Neuronal stem cell (in vitro differentiated cells): Measurements from ENCODE around the gene BTBD9.

ENCODE experiments used
- DNase-seq: peaks from one replicate; pipeline ENCODE4 v3.0.0-alpha.2; 2013; ENCODE audit warnings: low spot score
- H2AFZ ChIP-seq: one replicate; pipeline ENCODE4 v1.6.1; 2013; ENCODE audit warnings: mild to moderate bottlenecking, low read length, inconsistent platforms
- H2AK5ac ChIP-seq: 2 replicates; pipeline ENCODE4 v1.6.1; 2013; ENCODE audit warnings: low read depth, mild to moderate bottlenecking, inconsistent platforms, low read length, moderate library complexity, mixed read lengths
- H2BK120ac ChIP-seq: 2 replicates; pipeline ENCODE4 v1.6.1; 2013; ENCODE audit warnings: low read depth, mild to moderate bottlenecking, inconsistent platforms, low read length, moderate library complexity, mixed read lengths
- H2BK12ac ChIP-seq: one replicate; pipeline ENCODE4 v1.6.1; 2013; ENCODE audit warnings: low read length, inconsistent platforms
- H2BK15ac ChIP-seq: 2 replicates; pipeline ENCODE4 v1.6.1; 2013; ENCODE audit warnings: mild to moderate bottlenecking, low read length, inconsistent platforms, mixed read lengths
- H2BK5ac ChIP-seq: one replicate; pipeline ENCODE4 v1.6.1; 2013; ENCODE audit warnings: inconsistent platforms, mild to moderate bottlenecking, low read length, moderate library complexity
- H3K14ac ChIP-seq: one replicate; pipeline ENCODE4 v1.6.1; 2013; ENCODE audit warnings: low read length, inconsistent platforms
- H3K18ac ChIP-seq: 2 replicates; pipeline ENCODE4 v1.6.1; 2013; ENCODE audit warnings: low read length, inconsistent platforms
- H3K23ac ChIP-seq: 2 replicates; pipeline ENCODE4 v1.6.1; 2013; ENCODE audit warnings: low read depth, mild to moderate bottlenecking, mixed read lengths, low read length, inconsistent platforms; ENCODE audit not compliant: poor library complexity
- H3K27ac ChIP-seq: replicated peaks from 3 replicates; pipeline ENCODE4 v1.5.1; 2013; ENCODE audit warnings: low read length, inconsistent platforms
- H3K27me3 ChIP-seq, 3 experiments: 2 replicates each; pipeline ENCODE4 v1.6.1; 2013; ENCODE audit warnings: low read length in 3 of 3, mild to moderate bottlenecking in 2 of 3, inconsistent platforms in 1 of 3, low read depth in 1 of 3, mixed read lengths in 1 of 3, moderate library complexity in 1 of 3; ENCODE audit not compliant: control insufficient read depth in 3 of 3, insufficient read depth in 3 of 3
- H3K36me3 ChIP-seq, 2 donors: replicated peaks in 1 of 2; 2 replicates each; pipeline ENCODE4 v1.6.1; 2013; ENCODE audit warnings: low read length in 2 of 2; ENCODE audit not compliant: control insufficient read depth in 2 of 2, insufficient read depth in 2 of 2
- H3K4ac ChIP-seq: 2 replicates; pipeline ENCODE4 v1.6.1; 2013; ENCODE audit warnings: inconsistent platforms, mild to moderate bottlenecking, low read length, moderate library complexity
- H3K4me1 ChIP-seq, 2 donors: 1 replicate in 1 of 2; 2 replicates in 1 of 2; pipeline ENCODE4 v1.6.1; 2013; ENCODE audit warnings: low read length in 2 of 2, low read depth in 1 of 2; ENCODE audit not compliant: control insufficient read depth in 2 of 2, insufficient read depth in 1 of 2
- H3K4me2 ChIP-seq: one replicate; pipeline ENCODE4 v1.6.1; 2013; ENCODE audit warnings: mild to moderate bottlenecking, low read length, inconsistent platforms; ENCODE audit not compliant: insufficient read depth, poor library complexity, severe bottlenecking
- H3K4me3 ChIP-seq, 2 donors: 2 replicates each; pipeline ENCODE4 v1.5.1; 2013; ENCODE audit warnings: low read length in 2 of 2, mild to moderate bottlenecking in 2 of 2, inconsistent platforms in 1 of 2, moderate library complexity in 1 of 2
- H3K79me1 ChIP-seq: one replicate; pipeline ENCODE4 v1.6.1; 2013; ENCODE audit warnings: low read depth, mild to moderate bottlenecking, inconsistent platforms, low read length, moderate library complexity
- H3K9ac ChIP-seq: one replicate; pipeline ENCODE4 v1.6.1; 2013; ENCODE audit warnings: mild to moderate bottlenecking, low read depth, low read length, inconsistent platforms; ENCODE audit not compliant: poor library complexity
- H3K9me3 ChIP-seq, 2 donors: replicated peaks in 1 of 2; 2 replicates each; pipeline versions ENCODE3 to v1.6.1; 2013; ENCODE audit warnings: low read length in 2 of 2, mild to moderate bottlenecking in 2 of 2, inconsistent platforms in 1 of 2, low read depth in 1 of 2, mixed read lengths in 1 of 2, moderate library complexity in 1 of 2; ENCODE audit not compliant: control insufficient read depth in 2 of 2, insufficient read depth in 1 of 2
- H4K8ac ChIP-seq: one replicate; pipeline ENCODE4 v1.6.1; 2013; ENCODE audit warnings: low read depth, mild to moderate bottlenecking, inconsistent platforms, low read length, moderate library complexity
- H4K91ac ChIP-seq: one replicate; pipeline ENCODE4 v1.6.1; 2013; ENCODE audit warnings: low read length, low read depth, mild to moderate bottlenecking, inconsistent platforms; ENCODE audit not compliant: poor library complexity
- WGBS, 2 donors: extraction: QIAGEN DNeasy Blood & Tissue Kit; methylation state at CpG; one replicate each; pipeline ENCODE4 v1.1.7; 2013; ENCODE audit warnings: missing lambda C conversion rate in 2 of 2, mixed read lengths in 1 of 2; ENCODE audit not compliant: insufficient read length in 2 of 2, insufficient replicate concordance in 1 of 2; ENCODE audit errors: extremely low coverage in 2 of 2; 5-methylcytosine and 5-hydroxymethylcytosine counted together

Gene BTBD9

DNA sequence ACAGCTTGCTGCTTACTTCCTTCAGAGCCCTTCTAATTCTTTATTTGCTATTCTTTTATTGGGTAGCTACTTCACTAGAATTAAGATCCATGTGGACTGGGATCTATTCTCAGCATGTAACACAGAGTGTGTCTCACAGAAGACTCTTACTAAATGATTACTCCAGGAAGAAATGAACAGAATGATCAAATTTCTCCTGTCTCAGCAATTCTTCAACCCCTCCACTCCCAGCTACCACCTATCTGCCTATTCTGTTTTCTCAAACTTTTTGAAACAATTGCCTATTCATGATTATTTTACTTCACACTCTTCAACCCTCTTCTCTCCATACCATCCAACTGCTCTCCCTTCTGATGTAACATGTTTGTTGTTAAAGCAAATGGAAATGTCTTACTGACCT is 132.6 kb downstream of the BTBD9 start:
- DNase-seq = no peak
- no peaks in the 10 kb centered on the region for H3K36me3 ChIP-seq
- H2BK5ac ChIP-seq = no peak overlapping the region
- H4K91ac ChIP-seq = no peak overlapping the region
- H3K9me3 ChIP-seq = no peaks in the 10 kb centered on the region
- no peak overlapping the region for H3K18ac ChIP-seq
- no peak overlapping the region for H4K8ac ChIP-seq
- no peaks in the 10 kb centered on the region for H3K27me3 ChIP-seq
- H3K27ac ChIP-seq = no peak overlapping the region
- no peak overlapping the region for H3K4ac ChIP-seq
- no peak overlapping the region for H2BK12ac ChIP-seq
- H3K4me2 ChIP-seq = no peak overlapping the region
- H3K4me1 ChIP-seq = peaks cover 8 to 10% of the 10 kb centered on the region in 2 donors
- no peak overlapping the region for H2BK120ac ChIP-seq
- no peak overlapping the region for H2BK15ac ChIP-seq
- H2AFZ ChIP-seq = no peak overlapping the region
- H3K79me1 ChIP-seq = no peaks in the 10 kb centered on the region
- H3K4me3 ChIP-seq = no peak overlapping the region
- no peak overlapping the region for H3K9ac ChIP-seq
- no peak overlapping the region for H2AK5ac ChIP-seq
- H3K14ac ChIP-seq = no peak overlapping the region
- no peak overlapping the region for H3K23ac ChIP-seq

DNA sequence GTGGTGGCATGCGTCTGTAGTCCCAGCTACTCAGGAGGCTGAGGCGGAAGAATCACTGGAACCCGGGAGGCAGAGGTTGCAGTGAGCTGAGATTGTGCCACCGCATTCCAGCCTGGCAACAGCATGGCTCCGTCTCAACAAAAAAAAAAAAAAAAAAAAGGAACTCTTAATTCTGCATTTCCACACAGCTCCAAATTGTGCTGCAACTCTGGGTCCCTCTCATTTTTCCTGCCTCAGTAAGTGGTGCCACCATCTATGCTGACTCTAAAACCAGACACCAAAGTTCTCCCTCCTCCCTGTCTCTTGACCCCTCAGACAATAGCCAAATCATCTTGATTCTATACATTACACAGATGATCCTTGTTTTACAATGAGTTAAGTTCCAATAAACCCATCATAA is 133.9 kb downstream of the BTBD9 start:
- Histone ChIP-seq H3K9ac (no peak overlapping the region), H3K36me3 (no peaks in the 10 kb centered on the region), H2BK120ac (no peak overlapping the region), H3K18ac (no peak overlapping the region), H4K8ac (no peak overlapping the region), H2AK5ac (no peak overlapping the region), H3K4me2 (no peak overlapping the region), H2BK15ac (no peak overlapping the region), H3K4ac (no peak overlapping the region), H4K91ac (no peak overlapping the region), H2BK12ac (no peak overlapping the region), H3K23ac (no peak overlapping the region), H3K14ac (no peak overlapping the region), H3K9me3 (no peaks in the 10 kb centered on the region), H2BK5ac (no peak overlapping the region), H3K4me1 (peaks cover 8 to 10% of the 10 kb centered on the region in 2 donors), H3K4me3 (no peak overlapping the region), H3K79me1 (no peaks in the 10 kb centered on the region), H2AFZ (no peak overlapping the region), H3K27me3 (no peaks in the 10 kb centered on the region), H3K27ac (no peak overlapping the region)
- no peak for DNase-seq
- WGBS, 2 donors = no CpG with 5 or more reads among the region's 5 CpGs

DNA sequence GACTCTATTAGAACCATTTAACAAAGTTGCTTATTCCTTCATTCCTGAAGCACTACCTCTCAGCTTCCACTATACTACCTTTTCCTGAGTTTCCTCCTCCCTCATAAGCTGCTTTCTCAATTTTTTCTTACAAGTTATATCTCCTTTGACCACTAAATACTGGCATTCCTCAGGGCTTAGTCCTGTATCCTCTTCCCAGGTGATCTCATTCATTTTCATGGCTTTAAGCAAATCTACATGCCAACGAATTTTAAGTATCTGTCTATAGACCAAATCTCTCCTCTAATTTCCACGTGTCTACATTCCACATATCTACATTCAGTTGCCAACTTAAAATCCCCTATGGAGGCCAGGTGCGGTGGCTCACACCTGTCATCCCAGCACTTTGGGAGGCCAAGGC is 134.7 kb downstream of the BTBD9 start:
- Histone ChIP-seq H3K79me1 (no peaks in the 10 kb centered on the region), H3K4me1 (peaks cover 8 to 10% of the 10 kb centered on the region in 2 donors), H4K8ac (no peak overlapping the region), H2BK5ac (no peak overlapping the region), H3K23ac (no peak overlapping the region), H3K9ac (no peak overlapping the region), H3K14ac (no peak overlapping the region), H3K27me3 (no peaks in the 10 kb centered on the region), H3K4ac (no peak overlapping the region), H2AFZ (no peak overlapping the region), H3K36me3 (no peaks in the 10 kb centered on the region), H2AK5ac (no peak overlapping the region), H2BK120ac (no peak overlapping the region), H3K4me3 (no peak overlapping the region), H4K91ac (no peak overlapping the region), H3K18ac (no peak overlapping the region), H2BK12ac (no peak overlapping the region), H2BK15ac (no peak overlapping the region), H3K9me3 (no peaks in the 10 kb centered on the region), H3K27ac (no peak overlapping the region), H3K4me2 (no peak overlapping the region)
- no peak for DNase-seq
- no CpG with 5 or more reads among the region's 3 CpGs for WGBS, 2 donors

GRCh38 chr6:38503960-38504682 is 135.6 kb downstream of the BTBD9 start:
- Histone ChIP-seq H4K8ac (no peak overlapping the region), H3K4ac (no peak overlapping the region), H3K27me3 (no peaks in the 10 kb centered on the region), H3K18ac (no peak overlapping the region), H2BK120ac (no peak overlapping the region), H4K91ac (no peak overlapping the region), H2AK5ac (no peak overlapping the region), H3K23ac (no peak overlapping the region), H3K27ac (no peak overlapping the region), H2BK5ac (no peak overlapping the region), H3K9me3 (no peaks in the 10 kb centered on the region), H2AFZ (no peak overlapping the region), H3K4me2 (no peak overlapping the region), H2BK15ac (no peak overlapping the region), H3K36me3 (no peaks in the 10 kb centered on the region), H3K79me1 (no peaks in the 10 kb centered on the region), H3K9ac (no peak overlapping the region), H3K4me1 (peaks cover 8 to 10% of the 10 kb centered on the region in 2 donors), H2BK12ac (no peak overlapping the region), H3K4me3 (no peak overlapping the region), H3K14ac (no peak overlapping the region)
- no peak for DNase-seq
- WGBS, 2 donors = no CpG with 5 or more reads among the region's 6 CpGs
